Measurements from ENCODE around the gene KCNK4.

- TF ChIP-seq CTCF (optimal IDR thresholded peaks at IDR 0.05 in 1 of 3, IDR thresholded peaks at IDR 0.05 in 1 of 3, conservative IDR thresholded peaks at IDR 0.05 in 1 of 3; ENCODE audit: extremely low read depth in 1 of 3, insufficient read depth in 2 of 3, low read length in 3 of 3), result no peak
- no peak for TF ChIP-seq EZH2 (IDR thresholded peaks at IDR 0.05; ENCODE audit: low read length)
Measured at GRCh38 chr11:64306563-64306875, 15.4 kb downstream of the KCNK4 start.
